GM19452 (cell line): ENCODE results near the gene DRAP1.
"Not testable (repeated sequence)": the region's sequence is repeated elsewhere in the genome, so short reads cannot be mapped to it uniquely, and the experiment has no call there.

Source experiments
- ATAC-seq: cut with Tn5 transposase; IDR thresholded peaks from one replicate; pipeline ENCODE4 v1.9.1; 2021; ENCODE audit not compliant: unreplicated experiment

The DRAP1 gene

DNA sequence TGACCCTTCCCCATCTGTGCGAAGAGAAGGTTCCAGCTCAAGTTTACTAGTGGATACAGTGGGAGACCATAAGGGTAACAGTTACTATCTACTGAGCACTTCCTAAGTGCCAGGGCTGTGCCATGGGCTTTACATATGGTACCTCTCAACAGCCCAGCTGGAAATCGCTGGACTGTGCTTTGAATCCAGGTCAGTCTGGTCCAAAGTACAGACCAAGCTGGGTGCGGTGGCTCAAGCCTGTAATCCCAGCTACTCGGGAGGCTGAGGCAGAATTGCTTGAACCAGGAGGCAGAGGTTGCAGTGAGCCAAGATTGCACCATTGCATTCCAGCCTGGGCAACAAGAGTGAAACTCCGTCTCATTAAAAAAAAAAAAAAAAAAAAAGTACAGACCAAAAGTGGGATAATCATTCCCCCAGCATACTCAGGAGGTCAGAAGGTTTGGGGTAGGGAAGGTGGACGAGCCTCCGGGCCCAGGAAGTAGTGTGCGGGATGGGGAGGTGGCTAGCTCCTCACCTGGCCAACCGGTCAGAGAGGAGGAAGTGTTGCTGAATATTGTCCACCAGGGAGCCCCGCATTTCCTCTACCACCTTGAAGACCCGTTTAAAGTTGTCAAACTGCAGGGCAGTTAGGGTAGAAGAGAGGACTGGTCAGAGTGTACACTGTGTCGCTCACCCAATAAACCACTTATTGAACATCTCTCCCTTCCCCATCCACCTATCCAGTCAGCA lies 33.3 kb upstream of the DRAP1 start:
- ATAC-seq: no peak

DNA sequence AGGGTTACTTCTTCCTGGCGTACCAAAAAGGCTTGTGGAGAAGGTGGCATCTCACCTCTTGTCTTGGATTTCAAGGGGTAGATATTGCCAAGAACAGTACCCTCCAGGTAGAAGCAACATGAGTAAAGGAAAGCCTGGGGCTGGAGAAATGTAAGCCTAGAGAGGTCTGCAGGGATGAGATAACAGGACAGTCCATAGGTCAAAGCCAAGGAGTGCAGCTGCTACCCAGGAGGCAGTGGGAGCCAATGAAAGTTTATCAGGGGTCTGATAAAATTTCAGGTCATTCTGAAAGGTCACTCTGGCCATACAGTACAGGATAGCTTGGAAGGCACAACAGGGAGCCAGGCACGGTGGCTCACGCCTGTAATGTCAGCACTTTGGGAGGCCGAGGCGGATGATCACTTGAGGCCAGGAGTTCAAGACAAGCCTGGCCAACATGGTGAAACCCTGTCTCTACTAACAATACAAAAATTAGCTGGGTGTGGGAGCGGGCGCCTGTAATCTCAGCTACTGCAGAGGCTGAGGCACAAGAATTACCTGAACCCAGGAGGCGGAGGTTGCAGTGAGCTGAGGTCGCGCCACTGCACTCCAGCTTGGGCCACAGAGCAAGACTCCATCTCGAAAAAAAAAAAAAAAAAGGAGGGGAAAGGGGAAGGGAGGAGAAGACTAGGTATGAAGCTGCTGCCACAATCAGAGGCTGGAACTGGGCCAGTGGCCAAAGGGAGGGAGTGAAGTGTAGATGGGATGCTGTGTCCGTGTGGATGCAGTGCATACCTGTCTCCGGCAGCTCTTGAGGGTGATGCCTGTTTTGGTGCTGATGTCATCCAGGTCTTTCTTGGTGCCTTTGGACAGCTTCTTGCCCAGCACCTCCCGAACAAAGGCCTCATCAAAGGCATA lies 32.2 kb upstream of the DRAP1 start:
- no peak for ATAC-seq

DNA sequence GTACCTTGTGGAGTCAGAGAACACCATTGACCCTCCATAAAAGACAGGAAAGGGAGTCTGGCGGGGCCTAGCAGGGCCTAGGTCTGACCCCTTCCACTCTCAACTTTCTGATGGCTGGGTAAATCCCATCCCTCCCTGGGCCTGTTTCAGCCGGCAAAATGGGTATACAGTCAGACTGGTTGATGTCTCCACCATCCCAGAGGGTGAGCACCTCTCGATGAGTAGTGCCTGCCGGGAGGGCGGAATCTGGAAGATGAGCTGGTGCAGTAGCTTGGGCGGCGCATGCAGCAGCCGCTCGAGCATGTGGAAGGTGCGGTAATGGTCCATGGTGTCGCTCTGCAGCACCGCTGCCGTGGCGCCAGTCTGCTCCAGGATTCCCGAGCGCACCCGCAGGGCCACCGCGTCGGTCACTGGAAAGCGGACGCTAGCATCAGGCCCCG lies 31.5 kb upstream of the DRAP1 start:
- no peak for ATAC-seq

DNA sequence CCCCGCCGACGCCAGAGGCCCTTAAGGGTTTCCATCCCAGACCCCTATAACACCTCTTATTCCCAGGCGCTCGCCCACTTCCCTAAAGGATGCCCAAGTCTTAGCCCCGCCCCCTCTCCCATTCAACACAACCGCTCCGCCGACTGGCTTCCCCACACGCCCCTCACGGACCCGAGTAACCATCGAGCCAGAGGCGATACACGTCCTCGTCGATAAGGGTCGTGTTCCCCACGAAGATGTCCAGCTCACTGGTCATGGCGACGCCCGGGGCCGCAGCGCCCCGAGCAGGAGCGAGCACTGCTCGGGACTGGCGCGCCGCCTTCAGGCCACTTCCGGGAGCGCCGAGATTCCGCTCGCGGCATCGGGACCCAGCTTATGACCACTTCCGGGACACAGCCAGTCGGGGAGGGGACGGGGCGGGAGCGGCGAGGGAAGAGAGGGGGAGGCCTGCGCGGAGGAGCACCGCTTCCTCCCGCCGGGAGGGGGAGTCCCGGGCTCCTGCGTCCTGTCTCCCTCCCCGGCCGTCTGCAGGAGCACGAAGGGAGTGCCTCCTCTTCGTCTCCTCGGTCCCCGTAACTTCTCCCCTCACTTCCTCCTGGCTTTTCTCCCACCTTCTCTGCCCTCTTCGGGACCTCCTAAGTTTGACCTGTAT lies 30.9 kb upstream of the DRAP1 start, which contains the start of gene FIBP:
TSS of gene FIBP (minus strand) at position 309 of the 652 bp plus-strand sequence. CDS start at position 256, 53 bp downstream.
- peak; percentile 51 for ATAC-seq

DNA sequence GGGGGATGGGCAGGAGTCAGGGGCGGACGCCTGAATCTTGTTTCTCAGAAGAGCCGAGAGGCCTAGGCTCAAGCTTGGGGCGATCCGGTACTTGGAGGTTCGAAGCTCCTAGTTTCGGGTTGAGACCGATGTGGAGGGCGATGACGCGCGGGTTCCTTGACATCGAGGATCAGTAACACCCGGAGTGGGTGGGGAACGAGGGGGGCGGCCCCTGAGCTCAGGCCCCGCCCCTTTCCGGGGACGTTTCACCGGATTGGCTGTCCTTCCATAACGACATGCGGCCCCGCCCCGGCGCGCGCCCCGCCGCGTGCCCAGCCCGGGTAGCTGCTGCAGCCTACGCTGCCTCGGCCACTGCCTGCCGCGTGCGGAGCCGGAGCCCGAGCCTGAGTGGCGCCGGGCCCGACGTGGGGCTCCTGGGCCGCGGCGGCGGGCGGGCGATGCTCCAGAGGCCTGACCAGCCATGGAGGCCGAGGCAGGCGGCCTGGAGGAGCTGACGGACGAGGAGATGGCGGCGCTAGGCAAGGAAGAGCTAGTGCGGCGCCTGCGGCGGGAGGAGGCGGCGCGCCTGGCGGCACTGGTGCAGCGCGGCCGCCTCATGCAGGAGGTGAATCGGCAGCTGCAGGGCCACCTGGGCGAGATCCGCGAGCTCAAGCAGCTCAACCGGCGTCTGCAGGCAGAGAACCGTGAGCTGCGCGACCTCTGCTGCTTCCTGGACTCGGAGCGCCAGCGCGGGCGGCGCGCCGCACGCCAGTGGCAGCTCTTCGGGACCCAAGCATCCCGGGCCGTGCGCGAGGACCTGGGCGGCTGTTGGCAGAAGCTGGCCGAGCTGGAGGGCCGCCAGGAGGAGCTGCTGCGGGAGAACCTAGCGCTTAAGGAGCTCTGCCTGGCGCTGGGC lies 28.7 kb upstream of the DRAP1 start, which contains the start of gene CCDC85B:
TSS of gene CCDC85B (plus strand) at position 350 of the 895 bp plus-strand sequence. CDS start at position 461, 111 bp downstream.
- ATAC-seq: peak; percentile 53

DNA sequence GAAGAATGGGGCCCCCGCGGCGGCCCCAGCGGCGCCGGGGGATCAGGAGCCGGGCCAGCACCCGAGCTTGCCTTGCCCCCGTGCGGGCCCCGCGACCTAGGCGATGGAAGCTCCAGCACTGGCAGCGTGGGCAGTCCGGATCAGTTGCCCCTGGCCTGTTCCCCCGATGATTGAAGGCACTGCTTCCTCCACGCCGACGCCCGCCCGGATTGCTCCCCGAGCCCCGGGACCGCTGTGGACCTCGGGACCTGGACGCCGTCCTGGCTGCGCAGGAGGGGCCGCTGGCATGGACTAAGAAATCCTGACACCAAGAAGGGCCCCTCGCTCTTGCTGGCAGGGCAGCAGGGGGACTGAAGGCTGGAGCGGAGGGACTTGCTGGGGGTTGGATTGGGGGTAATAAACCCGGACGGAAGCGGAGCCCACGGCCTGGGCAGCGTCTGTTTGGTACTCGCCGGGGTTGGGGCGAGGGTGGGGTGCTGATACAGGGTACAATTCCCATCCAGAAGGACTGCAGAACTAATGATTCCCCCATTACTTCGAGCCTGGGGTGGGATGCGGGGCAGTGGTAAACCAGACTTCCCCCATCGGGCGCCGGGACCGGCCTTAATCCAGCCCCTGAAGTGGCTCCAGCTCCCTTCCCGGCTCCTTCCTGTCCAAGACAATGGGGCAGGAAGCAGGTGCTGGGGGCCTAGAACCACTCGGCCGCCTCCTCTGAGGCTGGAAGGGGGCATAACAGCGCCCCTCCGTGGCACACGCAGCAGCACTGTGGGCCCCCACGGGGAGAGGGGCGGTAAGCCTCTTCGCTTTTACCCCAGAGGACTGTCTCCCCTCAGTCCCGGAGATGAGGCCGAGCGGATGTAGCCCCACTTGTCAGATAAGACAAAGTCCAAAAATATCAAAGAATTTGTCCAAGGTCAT lies 27.7 kb upstream of the DRAP1 start:
- no peak for ATAC-seq

DNA sequence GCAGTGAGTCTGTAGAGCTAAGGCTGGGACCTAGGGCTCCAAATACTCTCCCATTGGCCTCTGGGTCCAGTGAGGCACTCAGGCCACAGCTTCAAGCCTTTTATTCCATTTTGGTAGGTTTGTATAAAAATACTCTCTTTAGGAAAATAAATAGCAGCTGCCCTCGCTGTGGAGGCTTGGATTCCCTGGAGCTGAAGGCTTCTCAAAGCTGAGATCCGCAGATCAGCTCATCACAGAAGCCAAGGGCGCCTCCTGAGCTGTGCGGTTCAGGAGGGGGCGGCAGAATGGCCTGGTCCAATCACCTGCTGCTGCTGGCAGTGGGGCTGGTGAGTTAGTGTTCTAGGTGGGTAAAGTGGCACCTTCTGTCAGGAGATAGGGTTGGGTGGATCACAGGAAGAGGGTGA lies 27.1 kb upstream of the DRAP1 start:
- not testable (repeated sequence) for ATAC-seq

DNA sequence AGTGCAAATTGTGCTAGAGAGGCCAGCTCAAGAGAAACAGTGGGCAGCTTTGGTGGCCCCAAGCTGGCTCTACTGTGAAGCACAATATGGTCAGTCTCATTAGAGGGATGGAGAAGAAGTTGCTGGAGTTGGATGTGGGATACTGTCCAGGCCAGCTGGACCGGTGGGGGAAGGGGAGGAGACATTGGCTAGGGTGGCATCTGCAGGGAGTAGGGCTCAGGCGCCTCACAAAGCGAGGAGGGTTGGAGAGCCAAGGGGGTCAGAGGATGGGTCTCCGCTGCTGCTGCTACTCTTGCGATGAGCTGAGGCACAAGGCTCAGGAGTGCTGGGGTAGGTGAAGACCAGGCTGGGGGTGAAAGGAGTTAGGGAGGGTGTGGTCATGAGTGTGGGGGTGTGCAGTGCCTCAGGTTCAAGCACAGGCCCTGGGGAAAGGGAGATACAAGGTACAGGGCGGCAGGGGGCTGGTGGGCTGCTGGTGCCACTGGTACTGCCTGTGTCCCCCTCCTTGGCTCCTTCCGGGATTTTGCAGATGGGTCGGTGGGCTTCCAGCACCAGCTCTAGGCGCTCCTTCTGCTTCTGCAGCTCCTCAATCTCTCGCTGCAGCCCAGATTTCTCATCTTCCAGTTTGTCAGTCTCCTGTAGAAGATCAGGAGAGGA lies 26.4 kb upstream of the DRAP1 start:
- ATAC-seq: no peak

DNA sequence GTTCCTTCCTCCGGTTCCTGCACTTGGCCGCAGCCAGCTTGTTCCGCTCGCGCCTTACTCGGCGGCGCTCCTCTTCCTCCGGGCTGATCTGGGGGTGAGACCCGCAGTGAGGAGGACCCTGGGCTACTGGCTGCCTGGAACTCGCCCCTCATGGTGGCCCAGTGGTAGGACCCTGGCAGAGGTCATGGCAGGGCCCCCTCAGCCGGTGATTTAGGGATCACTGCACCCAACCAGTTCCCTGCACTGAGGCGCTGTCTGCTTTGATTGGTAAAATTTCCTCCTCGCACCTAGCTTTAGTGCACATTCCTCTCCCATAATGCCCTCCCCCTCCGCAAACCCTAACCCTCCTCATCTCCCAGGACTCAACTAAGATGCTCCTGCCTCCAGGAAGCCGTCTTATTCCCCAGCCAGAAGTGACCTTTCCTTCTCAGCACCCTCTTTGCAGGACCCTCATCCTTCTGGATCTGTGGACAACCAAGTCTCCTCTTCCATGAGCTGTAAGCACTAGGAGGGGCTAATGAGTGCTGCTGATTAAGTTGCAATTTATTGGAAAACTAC lies 25.1 kb upstream of the DRAP1 start:
- no peak for ATAC-seq

DNA sequence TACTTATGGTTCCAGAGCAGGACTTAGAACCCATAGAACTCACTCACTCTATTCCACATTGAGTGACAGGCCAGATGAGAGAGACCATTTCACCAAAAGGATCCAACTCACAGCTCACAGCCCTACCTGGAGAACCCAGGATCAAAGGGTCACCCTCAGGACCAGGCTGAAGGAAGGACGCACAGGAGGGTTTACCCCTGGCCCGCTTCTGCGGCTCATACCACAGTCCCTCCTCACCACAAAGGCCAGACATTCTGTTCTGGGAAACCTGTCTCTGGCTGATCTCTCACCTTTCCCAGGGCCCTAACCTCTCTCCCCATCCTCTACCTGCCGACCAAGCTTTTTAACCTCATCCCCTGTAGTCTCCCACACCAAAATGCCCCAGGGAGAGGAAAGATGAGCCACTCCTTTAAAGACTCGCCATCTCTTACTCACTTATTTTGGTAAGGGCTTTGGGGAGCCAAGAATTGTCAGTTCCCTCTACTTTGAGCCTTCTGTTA lies 23.7 kb upstream of the DRAP1 start:
- ATAC-seq: no peak

DNA sequence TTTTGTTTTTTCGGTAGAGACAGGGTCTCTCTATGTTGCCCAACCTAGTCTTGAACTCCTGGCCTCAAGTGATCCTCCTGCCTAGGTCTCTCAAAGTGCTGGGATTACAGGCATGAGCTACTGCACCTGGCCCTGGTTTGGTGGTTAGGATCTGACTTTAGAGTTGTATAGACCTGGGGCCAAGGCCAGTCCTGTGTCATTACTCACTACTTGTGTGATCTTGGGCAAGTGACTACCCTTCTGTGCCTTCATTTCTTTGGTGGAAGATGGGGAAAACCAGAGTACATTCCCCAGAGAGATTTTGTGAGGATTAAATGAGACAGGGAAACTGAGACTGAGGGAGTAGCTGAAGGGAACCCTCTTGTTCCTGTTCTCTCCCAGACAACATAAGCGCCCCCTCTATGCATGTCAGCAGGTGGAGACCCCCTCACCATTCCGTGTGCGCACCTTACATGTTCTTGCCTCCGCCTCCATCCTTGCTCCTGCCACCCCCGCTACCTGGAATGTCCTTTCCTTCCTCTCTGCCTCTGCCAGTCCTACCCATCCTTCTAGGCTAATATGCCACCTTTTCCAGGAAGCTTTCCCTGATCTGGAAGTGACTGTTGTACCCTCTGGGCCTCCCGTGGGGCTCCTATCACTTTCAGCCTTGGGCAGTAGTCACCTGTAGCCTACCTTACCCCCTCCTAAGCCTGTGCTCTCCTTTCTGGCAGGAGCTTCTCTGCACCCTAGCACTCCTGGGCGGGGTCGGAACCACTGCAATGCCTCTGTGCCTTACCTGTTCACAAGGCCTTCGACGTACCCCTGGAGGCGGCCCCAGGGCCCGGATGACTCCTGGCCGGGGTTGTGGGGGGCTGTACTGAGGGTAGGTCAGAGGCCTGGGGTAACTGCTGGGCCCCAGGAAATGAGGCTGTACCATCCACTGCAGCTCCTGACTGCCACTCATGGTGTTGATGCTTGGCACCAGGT lies 22.9 kb upstream of the DRAP1 start:
- ATAC-seq: no peak

DNA sequence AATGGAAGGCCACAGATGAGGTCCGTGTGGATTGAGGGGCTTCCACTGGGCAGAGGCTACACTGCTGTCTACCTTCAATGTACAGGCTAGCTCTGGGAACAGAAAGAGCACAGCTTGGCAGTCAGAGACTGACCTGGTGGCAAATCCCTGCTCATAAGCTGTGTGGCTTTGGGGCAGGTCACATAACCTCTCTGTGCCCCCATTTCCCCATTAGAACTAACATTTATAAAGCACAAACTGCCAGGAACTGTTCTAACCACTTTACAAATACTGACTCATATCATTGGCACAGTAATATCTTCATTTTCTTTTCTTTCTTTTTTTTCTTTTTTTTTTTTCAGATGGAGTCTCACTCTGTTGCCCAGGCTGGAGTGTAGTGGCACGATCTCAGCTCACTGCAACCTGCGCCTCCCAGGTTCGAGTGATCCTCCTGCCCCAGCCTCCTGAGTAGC lies 22.2 kb upstream of the DRAP1 start:
- ATAC-seq: no peak

DNA sequence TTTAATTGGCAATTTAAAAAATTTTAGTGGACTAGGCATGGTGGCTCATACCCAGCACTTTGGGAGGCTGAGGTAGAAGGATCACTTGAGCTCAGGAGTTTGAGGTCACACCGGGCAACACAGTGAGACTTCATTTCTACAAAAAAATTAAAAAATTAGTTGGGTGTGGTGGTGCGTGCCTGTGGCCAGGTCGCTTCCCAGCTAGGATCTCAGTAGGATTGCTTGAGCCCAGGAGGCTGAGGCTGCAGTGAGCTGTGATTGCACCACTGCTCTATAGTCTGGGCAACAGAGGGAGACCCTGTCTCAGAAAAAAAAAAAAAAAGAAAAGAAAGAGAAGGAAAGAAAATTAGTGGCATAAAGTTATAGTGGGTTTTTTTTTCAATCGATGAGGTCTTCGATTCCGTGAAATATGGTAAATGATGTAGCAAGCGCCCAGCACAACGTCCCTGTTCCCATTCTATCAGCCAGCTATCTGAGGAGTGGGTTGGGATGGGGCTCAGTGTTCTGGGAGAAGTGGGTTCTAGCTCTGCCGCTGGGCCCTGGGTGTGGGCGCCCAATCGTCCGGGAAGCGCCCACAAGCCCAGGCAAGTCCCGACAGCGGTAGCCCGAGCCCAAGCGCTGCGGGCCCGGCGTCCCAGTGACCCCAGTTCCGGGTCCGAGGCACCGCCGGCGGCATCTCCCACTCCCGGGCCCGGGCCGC lies 20.4 kb upstream of the DRAP1 start:
- no peak for ATAC-seq

DNA sequence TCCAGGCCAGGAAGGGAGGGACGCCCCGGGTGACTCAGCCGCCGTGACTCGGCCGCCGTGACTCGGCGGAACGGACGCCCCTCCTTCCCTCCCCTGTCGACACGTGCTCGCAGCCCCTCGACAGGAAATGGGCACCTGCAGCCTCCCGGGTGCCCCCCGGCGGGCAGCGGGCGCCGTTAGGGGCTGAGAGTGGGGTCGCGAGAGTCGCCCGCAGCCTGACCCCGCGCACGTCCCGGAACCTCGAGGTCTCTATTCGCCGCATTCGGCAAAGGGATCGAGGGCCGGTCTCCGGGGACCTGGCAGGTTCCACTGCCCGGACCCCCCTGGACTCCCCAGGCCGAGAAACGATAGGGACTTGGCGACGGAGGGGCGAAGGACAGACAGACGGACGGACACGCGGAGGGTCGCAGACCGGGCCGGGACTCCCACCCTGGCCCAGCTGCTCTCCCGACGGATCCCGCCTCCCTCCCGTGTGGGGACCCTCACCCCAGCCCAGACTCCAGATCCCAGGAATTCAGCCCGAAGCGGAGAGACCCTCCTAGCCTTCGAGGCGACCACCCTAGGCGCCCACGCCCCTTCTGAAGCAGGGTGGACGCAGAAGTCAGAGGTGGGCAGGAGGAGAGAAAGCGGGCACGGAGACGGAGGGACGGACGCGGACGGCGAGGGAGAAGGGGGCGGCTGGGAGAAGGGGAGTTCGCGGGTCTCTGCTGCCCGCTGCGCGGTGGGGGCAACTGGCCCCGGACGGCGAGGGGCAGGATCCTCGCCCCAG lies 19.7 kb upstream of the DRAP1 start:
- ATAC-seq: no peak

DNA sequence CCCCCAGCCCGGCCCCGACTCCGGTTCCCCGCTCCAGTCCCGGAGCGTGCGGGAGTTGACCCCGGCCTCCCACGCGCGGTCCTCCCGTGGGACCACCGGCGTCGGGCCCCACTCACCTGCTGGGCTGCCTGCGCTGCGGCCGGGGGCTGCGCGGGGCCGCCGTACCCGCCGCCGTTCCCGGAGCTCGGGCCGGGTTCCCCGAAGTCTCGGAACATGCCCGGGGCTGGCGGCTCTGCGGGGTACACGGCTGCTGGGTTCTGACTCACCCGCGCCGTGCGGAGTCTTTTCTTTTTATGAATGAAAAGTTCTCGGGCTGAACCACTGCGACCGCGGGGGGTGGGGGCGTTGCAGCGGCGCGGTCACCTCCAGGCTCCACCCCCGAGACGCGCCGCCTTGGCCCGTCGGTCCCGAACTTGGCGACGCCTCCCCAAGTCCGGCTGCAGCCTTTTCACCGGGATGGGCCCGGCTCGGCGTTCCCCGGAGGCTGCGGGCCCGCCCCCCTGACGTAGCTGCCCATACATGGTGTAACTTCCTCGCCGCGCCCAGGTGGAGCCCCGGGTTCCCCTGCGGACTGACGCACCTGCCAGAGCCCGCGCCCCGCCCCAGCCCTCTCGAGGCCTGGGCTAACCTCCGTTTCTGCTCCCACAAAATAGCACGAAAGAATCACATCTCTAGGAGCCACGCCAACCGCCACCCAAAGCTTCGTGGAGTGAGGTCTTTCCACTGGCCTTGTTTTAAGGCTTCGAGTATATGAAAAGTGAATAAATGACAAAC lies 18.9 kb upstream of the DRAP1 start, which contains the start of gene FOSL1:
TSS of gene FOSL1 (minus strand) at position 264 of the 774 bp plus-strand sequence. CDS start at position 215, 49 bp downstream.
- ATAC-seq: peak; percentile 76
